Neural progenitor cell (in vitro differentiated cells): ENCODE results near the gene RAD51B.

ENCODE experiments used
- CTCF ChIP-seq: fragments of 200-600 bp; sonication (generic); IDR thresholded peaks from 2 replicates; pipeline ENCODE4 v1.5.1; 2017; ENCODE audit warnings: antibody characterized with exemption, mild to moderate bottlenecking
- EZH2 ChIP-seq: fragments of 200-600 bp; sonication (generic); IDR thresholded peaks from 2 replicates; pipeline ENCODE4 v1.6.1; 2017; ENCODE audit warnings: antibody characterized with exemption, mild to moderate bottlenecking, moderate library complexity

DNA sequence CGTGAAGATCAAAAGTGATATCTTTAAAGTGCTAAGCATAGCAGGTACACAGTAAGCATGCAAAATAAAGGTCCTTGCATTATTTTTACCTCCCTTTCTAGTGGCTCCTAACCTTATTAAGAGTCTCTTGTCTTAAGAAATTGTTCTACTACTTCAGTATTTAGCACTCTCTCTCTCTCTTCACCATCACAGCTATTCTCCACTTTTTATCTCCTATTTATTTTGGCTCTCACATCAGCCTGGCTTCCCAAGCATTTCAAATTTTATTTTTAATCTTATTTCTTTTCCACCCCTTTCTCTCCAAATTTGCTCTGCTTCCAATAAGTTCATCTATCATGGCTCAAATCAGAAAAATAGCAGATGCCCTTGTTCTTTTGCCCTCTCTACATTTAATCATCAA lies 212.6 kb downstream of the RAD51B start:
- no peak for TF ChIP-seq CTCF
- no peak for TF ChIP-seq EZH2
